SJSA1 (cell line): ENCODE measurements around the gene MSMB. TPM values are rescaled to one million over a fixed set of nuclear protein-coding genes. Genes with fewer than 3 reads are reported as not detected.
A peak's percentile ranks its signal among the peaks of the same experiment; 100 is the strongest.
"Not testable (repeated sequence)": the region's sequence is repeated elsewhere in the genome, so short reads cannot be mapped to it uniquely, and the experiment has no call there.

Experiments
- DNase-seq, 2 experiments: peaks; one replicate each; pipeline ENCODE4 v3.0.0-alpha.2; 2015 to 2020; ENCODE audit warnings: low spot score in 2 of 2, low read depth in 1 of 2
- H3K27ac ChIP-seq: fragments of 250-450 bp; sonication (Bioruptor Pico); 2 replicates; pipeline ENCODE4 v1.5.1; 2020; ENCODE audit warnings: mild to moderate bottlenecking, moderate library complexity
- H3K27me3 ChIP-seq: fragments of 250-450 bp; sonication (Bioruptor Pico); replicated peaks from 2 replicates; pipeline ENCODE4 v1.5.1; 2020; ENCODE audit warnings: mild to moderate bottlenecking, moderate library complexity
- H3K36me3 ChIP-seq: fragments of 250-450 bp; sonication (Bioruptor Pico); 2 replicates; pipeline ENCODE4 v1.5.1; 2020; ENCODE audit warnings: mild to moderate bottlenecking
- H3K4me1 ChIP-seq: fragments of 250-450 bp; sonication (Bioruptor Pico); replicated peaks from 2 replicates; pipeline ENCODE4 v1.6.1; 2021; ENCODE audit warnings: mild to moderate bottlenecking
- H3K4me3 ChIP-seq: fragments of 250-450 bp; sonication (Bioruptor Pico); 2 replicates; pipeline ENCODE4 v1.5.1; 2020; ENCODE audit warnings: mild to moderate bottlenecking
- H3K9me3 ChIP-seq: fragments of 250-450 bp; sonication (Bioruptor Pico); replicated peaks from 2 replicates; pipeline ENCODE4 v1.5.1; 2020; ENCODE audit warnings: mild to moderate bottlenecking
- total RNA-seq: library from RNA; depleted of rRNA; stranded (reverse); fragments of >200 nt; shearing (Covaris generic); gene quantifications from 2 replicates; pipeline ENCODE4 v1.2.3, GENCODE V29; 2014; rRNA removed

MSMB gene
- total RNA-seq, 1 experiment from 2014 or later = not detected

DNA sequence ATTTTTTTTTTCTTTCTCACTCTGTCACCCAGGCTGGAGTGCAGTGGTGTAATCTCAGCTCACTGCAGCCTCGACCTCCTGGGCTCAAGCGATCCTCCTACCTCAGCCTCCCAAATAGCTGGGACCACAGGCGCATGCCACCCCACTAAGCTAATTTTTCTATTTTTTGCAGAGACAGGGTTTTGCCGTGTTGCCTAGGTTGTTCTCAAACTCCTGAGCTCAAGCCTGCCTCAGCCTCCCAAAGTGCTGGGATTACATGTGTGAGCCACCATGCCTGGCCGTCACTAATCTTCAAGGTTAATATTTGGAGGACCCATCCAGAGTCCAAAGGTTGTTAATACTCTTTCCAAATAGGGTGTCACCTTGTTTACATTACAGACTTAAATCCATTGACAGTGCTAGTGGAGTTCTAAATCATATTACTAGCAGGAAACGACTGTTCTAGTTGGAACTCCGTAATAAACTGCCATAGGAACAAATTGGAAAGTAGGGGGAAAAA is 43.8 kb downstream of the MSMB start:
- not testable (repeated sequence) for H3K27ac ChIP-seq, H3K9me3 ChIP-seq, H3K27me3 ChIP-seq, H3K4me3 ChIP-seq, DNase-seq
- H3K36me3 ChIP-seq = peaks cover 92% of the 10 kb centered on the region
- H3K4me1 ChIP-seq = peaks cover 15% of the 10 kb centered on the region

DNA sequence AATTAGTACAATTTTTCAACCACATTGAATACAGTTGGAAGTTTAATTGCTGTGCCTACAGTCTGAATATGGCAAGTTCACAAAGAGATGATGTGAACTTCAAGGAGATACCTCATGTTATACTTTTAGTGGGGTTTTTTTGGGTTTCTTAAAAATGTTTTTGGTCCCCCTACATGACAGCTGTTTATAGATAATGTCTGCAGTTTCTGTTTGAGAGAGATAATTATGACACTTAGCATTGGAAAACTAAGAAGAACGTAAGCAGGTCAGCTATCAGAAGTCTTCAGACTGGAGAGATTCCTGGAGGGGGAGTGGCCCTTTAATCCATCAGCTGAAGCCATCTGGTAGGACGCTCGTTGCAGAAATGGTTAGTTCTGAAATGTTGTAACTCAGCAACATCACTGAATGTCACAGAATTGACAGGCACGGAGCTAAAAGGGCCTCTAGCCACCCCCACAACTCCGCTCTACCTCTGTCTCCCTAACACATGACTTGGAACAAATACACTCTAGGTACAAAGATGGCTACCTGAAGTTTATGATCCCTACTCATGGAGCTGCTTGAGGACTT is 44.8 kb downstream of the MSMB start:
- no peak for DNase-seq
- Histone ChIP-seq H3K4me3 (no peak overlapping the region), H3K36me3 (peaks cover 85% of the 10 kb centered on the region), H3K27me3 (no peaks in the 10 kb centered on the region), H3K4me1 (peaks cover 7% of the 10 kb centered on the region), H3K27ac (no peak overlapping the region), H3K9me3 (no peaks in the 10 kb centered on the region)

DNA sequence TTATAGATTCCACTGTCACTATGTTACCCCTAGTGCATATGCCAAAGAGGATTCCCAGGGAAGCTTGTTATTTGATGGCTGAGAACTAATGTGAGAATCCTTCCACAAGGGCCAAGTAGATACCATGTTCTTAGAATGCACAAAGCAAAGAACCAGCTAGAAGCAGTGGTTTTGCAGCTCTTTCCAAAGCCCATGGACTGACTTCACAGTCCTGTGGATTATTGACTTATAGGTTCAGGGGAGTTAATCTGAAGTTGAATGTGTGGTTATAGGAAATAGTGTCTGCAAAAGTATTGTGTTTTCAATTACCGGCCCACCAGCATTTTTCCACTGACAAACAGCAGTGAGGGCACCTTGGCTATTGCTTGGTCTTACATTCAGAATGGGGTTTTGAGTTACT is 45.5 kb downstream of the MSMB start:
- Histone ChIP-seq H3K4me3 (no peak overlapping the region), H3K27ac (no peak overlapping the region), H3K9me3 (no peaks in the 10 kb centered on the region), H3K4me1 (no peaks in the 10 kb centered on the region; the same call in none of the 2 replicates), H3K27me3 (no peaks in the 10 kb centered on the region), H3K36me3 (peaks cover 78% of the 10 kb centered on the region)
- no peak for DNase-seq

DNA sequence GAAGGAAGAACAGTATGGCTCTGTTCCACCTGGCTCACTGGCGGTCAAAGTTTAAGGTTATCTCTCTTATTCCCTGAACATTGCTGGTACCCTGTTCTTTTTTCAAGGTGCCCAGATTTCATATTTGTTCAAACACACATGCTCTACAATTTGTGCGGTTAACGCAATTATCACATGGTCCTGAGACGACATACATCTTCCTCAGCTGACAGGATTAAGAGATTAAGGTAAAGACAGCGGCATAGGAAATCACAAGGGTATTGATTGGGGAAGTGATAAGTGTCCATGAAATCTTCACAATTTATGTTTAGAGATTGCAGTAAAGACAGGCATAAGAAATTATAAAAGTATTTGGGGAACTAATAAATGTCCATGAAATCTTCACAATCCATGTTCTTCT is 46.1 kb downstream of the MSMB start:
- DNase-seq, H3K4me3 ChIP-seq, H3K27ac ChIP-seq, H3K4me1 ChIP-seq, H3K27me3 ChIP-seq, H3K9me3 ChIP-seq: not testable (repeated sequence)
- peaks cover 72% of the 10 kb centered on the region for H3K36me3 ChIP-seq

- Histone ChIP-seq H3K9me3 (no peaks in the 10 kb centered on the region), H3K27me3 (no peaks in the 10 kb centered on the region), H3K36me3 (peaks cover 54% of the 10 kb centered on the region), H3K4me3 (no peak overlapping the region), H3K27ac (no peak overlapping the region), H3K4me1 (no peaks in the 10 kb centered on the region)
- no peak for DNase-seq
These were observed 47.9 kb downstream of the MSMB start for GRCh38 chr10:45997994-45998763.

GRCh38 chr10:45997557-45997956 is 48.5 kb downstream of the MSMB start:
- H3K36me3 ChIP-seq = peaks cover 49% of the 10 kb centered on the region
- H3K4me1 ChIP-seq = no peaks in the 10 kb centered on the region
- no peak for DNase-seq
- H3K27me3 ChIP-seq = no peaks in the 10 kb centered on the region
- H3K9me3 ChIP-seq = no peaks in the 10 kb centered on the region
- no peak overlapping the region for H3K27ac ChIP-seq
- no peak overlapping the region for H3K4me3 ChIP-seq

- not testable (repeated sequence) for H3K4me1 ChIP-seq, H3K27me3 ChIP-seq, H3K4me3 ChIP-seq, H3K36me3 ChIP-seq, H3K9me3 ChIP-seq, DNase-seq, H3K27ac ChIP-seq
These were observed 60.5 kb downstream of the MSMB start for GRCh38 chr10:45985590-45985989.

DNA sequence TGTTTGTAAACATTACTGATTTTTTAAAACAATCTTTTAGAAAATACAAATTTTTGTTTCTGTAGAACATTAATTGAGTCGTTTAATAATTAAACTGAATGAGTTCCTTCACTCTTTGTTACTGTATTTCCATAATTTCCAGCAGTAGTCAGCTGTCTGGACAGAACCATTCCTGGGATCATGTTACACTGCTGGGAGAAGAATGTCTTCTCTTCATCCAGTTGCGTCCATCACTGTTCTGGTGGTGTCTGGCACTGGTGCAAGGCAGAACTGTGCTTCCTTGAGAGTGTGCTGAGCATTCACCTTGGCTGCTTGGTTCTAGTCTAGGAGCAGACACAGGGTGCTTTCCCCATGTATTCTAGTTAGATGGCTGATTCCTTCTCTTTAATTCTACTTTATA is 61.6 kb downstream of the MSMB start:
- not testable (repeated sequence) for H3K4me1 ChIP-seq, H3K36me3 ChIP-seq, DNase-seq, H3K27me3 ChIP-seq, H3K9me3 ChIP-seq, H3K27ac ChIP-seq, H3K4me3 ChIP-seq

- not testable (repeated sequence) for H3K4me1 ChIP-seq, H3K36me3 ChIP-seq, H3K9me3 ChIP-seq, H3K4me3 ChIP-seq, H3K27ac ChIP-seq, H3K27me3 ChIP-seq
- peak; percentile 26 to 51 for DNase-seq
These were observed 62.4 kb downstream of the MSMB start for GRCh38 chr10:45983538-45984186.

Other genes with a start within 250 kb of the MSMB start
- gene AGAP4, start 198.8 kb downstream of the MSMB start, total RNA-seq = 13.0 and 15.9 TPM in 2 replicates
- 163 and 170 TPM in 2 replicates for gene TIMM23, start 73.8 kb downstream of the MSMB start, total RNA-seq
- 236 and 245 TPM in 2 replicates for gene NCOA4, start 15.6 kb downstream of the MSMB start, total RNA-seq
- gene ANTXRL, start 240.7 kb upstream of the MSMB start, total RNA-seq = not detected in 2 replicates